Muscle layer of colon (tissue), 2 donors: ENCODE results near the gene CTNNA3.

Experiments used
- H3K27ac ChIP-seq: one replicate; pipeline ENCODE4 v1.7.0; 2013; ENCODE audit warnings: low read depth, mild to moderate bottlenecking, low read length, moderate library complexity
- H3K27me3 ChIP-seq, 2 donors: one replicate each; pipeline ENCODE4 v1.7.0; 2013; ENCODE audit warnings: low read length in 2 of 2, mild to moderate bottlenecking in 2 of 2; ENCODE audit not compliant: insufficient read depth in 2 of 2, control insufficient read depth in 1 of 2
- H3K36me3 ChIP-seq: one replicate; pipeline ENCODE4 v1.7.0; 2013; ENCODE audit warnings: mild to moderate bottlenecking, low read length; ENCODE audit not compliant: insufficient read depth
- H3K4me1 ChIP-seq: one replicate; pipeline ENCODE4 v1.7.0; 2013; ENCODE audit warnings: mild to moderate bottlenecking, low read length; ENCODE audit not compliant: insufficient read depth
- H3K4me3 ChIP-seq, 2 donors: one replicate each; pipeline ENCODE4 v1.7.0; 2013; ENCODE audit warnings: low read length in 2 of 2, low read depth in 1 of 2, mild to moderate bottlenecking in 1 of 2, moderate library complexity in 1 of 2
- H3K9ac ChIP-seq: one replicate; pipeline ENCODE4 v1.7.0; 2013; ENCODE audit warnings: low read length
- H3K9me3 ChIP-seq: one replicate; pipeline ENCODE4 v1.7.0; 2013; ENCODE audit warnings: mild to moderate bottlenecking, low read length
- donor health status: abdominal sarcoma.
- donor health status: Adenocarcinoma of cecum.

Gene CTNNA3

GRCh38 chr10:66162560-66163143 lies 1533.3 kb downstream of the CTNNA3 start:
- no peaks in the 10 kb centered on the region for H3K27me3 ChIP-seq

GRCh38 chr10:66151346-66151745 lies 1544.6 kb downstream of the CTNNA3 start:
- no peak overlapping the region for H3K9ac ChIP-seq

More at GRCh38 chr10:66162560-66163143, 1533.3 kb downstream of the CTNNA3 start:
- H3K9ac ChIP-seq = no peak overlapping the region
- H3K36me3 ChIP-seq = no peaks in the 10 kb centered on the region
- no peak overlapping the region for H3K4me3 ChIP-seq
- H3K9me3 ChIP-seq = no peaks in the 10 kb centered on the region
- H3K27ac ChIP-seq = no peak overlapping the region
- H3K4me1 ChIP-seq = no peaks in the 10 kb centered on the region

GRCh38 chr10:66148312-66148711 lies 1547.7 kb downstream of the CTNNA3 start:
- no peaks in the 10 kb centered on the region for H3K9me3 ChIP-seq
- no peaks in the 10 kb centered on the region for H3K27me3 ChIP-seq
- no peaks in the 10 kb centered on the region for H3K36me3 ChIP-seq
- H3K9ac ChIP-seq = no peak overlapping the region
- H3K27ac ChIP-seq = no peak overlapping the region
- no peak overlapping the region for H3K4me3 ChIP-seq
- H3K4me1 ChIP-seq = no peaks in the 10 kb centered on the region

More at GRCh38 chr10:66151346-66151745, 1544.6 kb downstream of the CTNNA3 start:
- H3K9me3 ChIP-seq = no peaks in the 10 kb centered on the region
- H3K36me3 ChIP-seq = no peaks in the 10 kb centered on the region
- H3K4me3 ChIP-seq = no peak overlapping the region
- H3K27ac ChIP-seq = no peak overlapping the region
- H3K27me3 ChIP-seq = no peaks in the 10 kb centered on the region
- no peaks in the 10 kb centered on the region for H3K4me1 ChIP-seq

- Histone ChIP-seq H3K9me3 (no peaks in the 10 kb centered on the region), H3K36me3 (no peaks in the 10 kb centered on the region), H3K9ac (no peak overlapping the region), H3K4me3 (no peak overlapping the region), H3K27me3 (no peaks in the 10 kb centered on the region), H3K4me1 (no peaks in the 10 kb centered on the region), H3K27ac (no peak overlapping the region)
Measured at GRCh38 chr10:66144016-66144415, 1552.0 kb downstream of the CTNNA3 start.

GRCh38 chr10:66102756-66103155 lies 1593.2 kb downstream of the CTNNA3 start:
- Histone ChIP-seq H3K9me3 (no peaks in the 10 kb centered on the region), H3K27me3 (no peaks in the 10 kb centered on the region)

GRCh38 chr10:66098595-66099480 lies 1597.2 kb downstream of the CTNNA3 start:
- Histone ChIP-seq H3K9ac (no peak overlapping the region), H3K9me3 (no peaks in the 10 kb centered on the region), H3K27me3 (no peaks in the 10 kb centered on the region), H3K27ac (no peak overlapping the region), H3K36me3 (no peaks in the 10 kb centered on the region), H3K4me1 (peaks cover 12% of the 10 kb centered on the region), H3K4me3 (no peak overlapping the region)

More at GRCh38 chr10:66102756-66103155, 1593.2 kb downstream of the CTNNA3 start:
- Histone ChIP-seq H3K4me1 (peaks cover 12% of the 10 kb centered on the region), H3K36me3 (no peaks in the 10 kb centered on the region), H3K27ac (no peak overlapping the region), H3K4me3 (no peak overlapping the region), H3K9ac (no peak overlapping the region)

GRCh38 chr10:66095610-66096009 lies 1600.4 kb downstream of the CTNNA3 start:
- H3K4me1 ChIP-seq = peaks cover 9% of the 10 kb centered on the region
- H3K9me3 ChIP-seq = no peaks in the 10 kb centered on the region
- no peak overlapping the region for H3K27ac ChIP-seq
- no peaks in the 10 kb centered on the region for H3K27me3 ChIP-seq
- no peak overlapping the region for H3K9ac ChIP-seq
- no peaks in the 10 kb centered on the region for H3K36me3 ChIP-seq
- H3K4me3 ChIP-seq = no peak overlapping the region

- Histone ChIP-seq H3K9ac (no peak overlapping the region), H3K4me1 (no peaks in the 10 kb centered on the region), H3K27me3 (no peaks in the 10 kb centered on the region), H3K9me3 (no peaks in the 10 kb centered on the region), H3K4me3 (no peak overlapping the region), H3K27ac (no peak overlapping the region), H3K36me3 (no peaks in the 10 kb centered on the region)
Measured at GRCh38 chr10:66085906-66086305, 1610.1 kb downstream of the CTNNA3 start.

- Histone ChIP-seq H3K27me3 (no peaks in the 10 kb centered on the region), H3K9ac (no peak overlapping the region), H3K27ac (no peak overlapping the region), H3K9me3 (no peaks in the 10 kb centered on the region), H3K4me3 (no peak overlapping the region), H3K36me3 (no peaks in the 10 kb centered on the region), H3K4me1 (no peaks in the 10 kb centered on the region)
Measured at GRCh38 chr10:66071907-66072306, 1624.1 kb downstream of the CTNNA3 start.

GRCh38 chr10:66058594-66058993 lies 1637.4 kb downstream of the CTNNA3 start:
- H3K36me3 ChIP-seq = no peaks in the 10 kb centered on the region
- H3K4me1 ChIP-seq = no peaks in the 10 kb centered on the region
- H3K4me3 ChIP-seq = no peak overlapping the region
- no peaks in the 10 kb centered on the region for H3K27me3 ChIP-seq
- no peak overlapping the region for H3K9ac ChIP-seq
- H3K27ac ChIP-seq = no peak overlapping the region
- no peaks in the 10 kb centered on the region for H3K9me3 ChIP-seq

- no peaks in the 10 kb centered on the region for H3K36me3 ChIP-seq
- H3K9ac ChIP-seq = no peak overlapping the region
- H3K9me3 ChIP-seq = no peaks in the 10 kb centered on the region
- no peaks in the 10 kb centered on the region for H3K4me1 ChIP-seq
- no peak overlapping the region for H3K27ac ChIP-seq
- no peak overlapping the region for H3K4me3 ChIP-seq
- no peaks in the 10 kb centered on the region for H3K27me3 ChIP-seq
Measured at GRCh38 chr10:66049335-66049734, 1646.7 kb downstream of the CTNNA3 start.
